Activated CD4-positive, alpha-beta T cell treated with anti-CD3 and anti-CD28 coated beads, Interleukin-2, amount 10 ng/mL, durations not matched to agents 24 days and 14 days (primary cell): Measurements from ENCODE around the gene STRN3. TPM values are rescaled to one million over a fixed set of nuclear protein-coding genes. Genes with fewer than 3 reads are reported as not detected.
A peak's percentile ranks its signal among the peaks of the same experiment; 100 is the strongest.
"Not testable (repeated sequence)": the region's sequence is repeated elsewhere in the genome, so short reads cannot be mapped to it uniquely, and the experiment has no call there.

Source experiments
- DNase-seq: peaks from one replicate; pipeline ENCODE4 v3.0.0; 2022
- H3K27ac Mint-ChIP-seq: one replicate; pipeline ENCODE4 v1.8.0; 2022; ENCODE audit warnings: mild to moderate bottlenecking, mixed read lengths
- H3K27me3 Mint-ChIP-seq: one replicate; pipeline ENCODE4 v1.8.0; 2022; ENCODE audit warnings: mixed read lengths
- H3K36me3 Mint-ChIP-seq: one replicate; pipeline ENCODE4 v1.8.0; 2022; ENCODE audit warnings: low read depth, mild to moderate bottlenecking, mixed read lengths
- H3K4me1 Mint-ChIP-seq: one replicate; pipeline ENCODE4 v1.8.0; 2021; ENCODE audit warnings: mixed read lengths
- H3K4me3 Mint-ChIP-seq: one replicate; pipeline ENCODE4 v1.8.0; 2022; ENCODE audit warnings: mild to moderate bottlenecking, moderate library complexity, mixed read lengths
- H3K9me3 Mint-ChIP-seq: one replicate; pipeline ENCODE4 v1.8.0; 2021; ENCODE audit warnings: mixed read lengths
- intact Hi-C: fragments of 100-400 bp; cut with micrococcal nuclease; formaldehyde crosslinking; loops from one replicate; pipeline ENCODE4 v1.15.1; 2023
- total RNA-seq: library from RNA; stranded (reverse); gene quantifications from 2 replicates; pipeline ENCODE4 v1.2.3, GENCODE V29; 2022

The STRN3 gene
- total RNA-seq, 1 donor from 2014 or later, result 27.1 TPM

- Mint-ChIP-seq H3K27ac (no peak overlapping the region), H3K36me3 (peaks cover 36% of the 10 kb centered on the region), H3K4me3 (no peak overlapping the region), H3K27me3 (no peaks in the 10 kb centered on the region), H3K9me3 (peaks cover 8% of the 10 kb centered on the region), H3K4me1 (peaks cover 22% of the 10 kb centered on the region)
- DNase-seq, result no peak
- intact Hi-C loops, result no loop called here
Observed at GRCh38 chr14:30961330-30961729, 64.8 kb downstream of the STRN3 start.

- intact Hi-C loops, result no loop called here
- peaks cover 19% of the 10 kb centered on the region for H3K4me1 Mint-ChIP-seq
- H3K36me3 Mint-ChIP-seq, result peaks cover 32% of the 10 kb centered on the region
- H3K9me3 Mint-ChIP-seq, result peaks cover 3% of the 10 kb centered on the region
- peak overlapping the region; percentile 12 for H3K27ac Mint-ChIP-seq
- no peaks in the 10 kb centered on the region for H3K27me3 Mint-ChIP-seq
- no peak for DNase-seq
- H3K4me3 Mint-ChIP-seq, result no peak overlapping the region
Observed at GRCh38 chr14:30960216-30960615, 66.0 kb downstream of the STRN3 start.

GRCh38 chr14:30958555-30959407 is 67.4 kb downstream of the STRN3 start:
- H3K27ac Mint-ChIP-seq, result peak overlapping the region; percentile 11
- H3K4me3 Mint-ChIP-seq, result no peak overlapping the region
- intact Hi-C loops, result no loop called here
- H3K4me1 Mint-ChIP-seq, result peaks cover 15% of the 10 kb centered on the region
- H3K9me3 Mint-ChIP-seq, result no peaks in the 10 kb centered on the region
- peaks cover 26% of the 10 kb centered on the region for H3K36me3 Mint-ChIP-seq
- no peak for DNase-seq
- no peaks in the 10 kb centered on the region for H3K27me3 Mint-ChIP-seq

- peaks cover 13% of the 10 kb centered on the region for H3K4me1 Mint-ChIP-seq
- intact Hi-C loops, result no loop called here
- no peak for DNase-seq
- H3K9me3 Mint-ChIP-seq, result no peaks in the 10 kb centered on the region
- H3K36me3 Mint-ChIP-seq, result peaks cover 23% of the 10 kb centered on the region
- no peak overlapping the region for H3K4me3 Mint-ChIP-seq
- peak overlapping the region; percentile 16 for H3K27ac Mint-ChIP-seq
- H3K27me3 Mint-ChIP-seq, result no peaks in the 10 kb centered on the region
Observed at GRCh38 chr14:30957813-30958370, 68.3 kb downstream of the STRN3 start.

- H3K27ac Mint-ChIP-seq, result peak overlapping the region; percentile 15
Observed at GRCh38 chr14:30949651-30950050, 76.5 kb downstream of the STRN3 start.

GRCh38 chr14:30943694-30944093 is 82.5 kb downstream of the STRN3 start:
- peaks cover 1% of the 10 kb centered on the region for H3K4me1 Mint-ChIP-seq
- intact Hi-C loops, result no loop called here
- H3K4me3 Mint-ChIP-seq, result no peak overlapping the region
- DNase-seq, result no peak
- H3K36me3 Mint-ChIP-seq, result peaks cover 42% of the 10 kb centered on the region
- no peaks in the 10 kb centered on the region for H3K9me3 Mint-ChIP-seq
- no peak overlapping the region for H3K27ac Mint-ChIP-seq
- H3K27me3 Mint-ChIP-seq, result no peaks in the 10 kb centered on the region

More at GRCh38 chr14:30949651-30950050, 76.5 kb downstream of the STRN3 start:
- Mint-ChIP-seq H3K9me3 (no peaks in the 10 kb centered on the region), H3K4me3 (no peak overlapping the region), H3K36me3 (peaks cover 46% of the 10 kb centered on the region), H3K4me1 (peaks cover 7% of the 10 kb centered on the region), H3K27me3 (no peaks in the 10 kb centered on the region)
- DNase-seq, result no peak
- intact Hi-C loops, result no loop called here

GRCh38 chr14:30940886-30941285 is 85.3 kb downstream of the STRN3 start:
- H3K36me3 Mint-ChIP-seq, result peaks cover 30% of the 10 kb centered on the region
- H3K27me3 Mint-ChIP-seq, result no peaks in the 10 kb centered on the region
- H3K4me3 Mint-ChIP-seq, result no peak overlapping the region
- H3K27ac Mint-ChIP-seq, result no peak overlapping the region
- no peaks in the 10 kb centered on the region for H3K4me1 Mint-ChIP-seq
- no peaks in the 10 kb centered on the region for H3K9me3 Mint-ChIP-seq
- intact Hi-C loops, result no loop called here
- no peak for DNase-seq

- no peak for DNase-seq
- no peak overlapping the region for H3K27ac Mint-ChIP-seq
- no peak overlapping the region for H3K4me3 Mint-ChIP-seq
- H3K27me3 Mint-ChIP-seq, result no peaks in the 10 kb centered on the region
- peaks cover 29% of the 10 kb centered on the region for H3K36me3 Mint-ChIP-seq
- H3K4me1 Mint-ChIP-seq, result no peaks in the 10 kb centered on the region
- no peaks in the 10 kb centered on the region for H3K9me3 Mint-ChIP-seq
- intact Hi-C loops, result no loop called here
Observed at GRCh38 chr14:30938617-30939016, 87.6 kb downstream of the STRN3 start.

GRCh38 chr14:30935445-30935844 is 90.7 kb downstream of the STRN3 start:
- Mint-ChIP-seq H3K4me3 (no peak overlapping the region), H3K36me3 (peaks cover 22% of the 10 kb centered on the region), H3K9me3 (no peaks in the 10 kb centered on the region), H3K4me1 (no peaks in the 10 kb centered on the region), H3K27ac (no peak overlapping the region), H3K27me3 (no peaks in the 10 kb centered on the region)
- intact Hi-C loops, result no loop called here
- no peak for DNase-seq

GRCh38 chr14:30933937-30934336 is 92.2 kb downstream of the STRN3 start:
- DNase-seq, intact Hi-C loops, H3K27me3 Mint-ChIP-seq, H3K27ac Mint-ChIP-seq, H3K9me3 Mint-ChIP-seq, H3K4me1 Mint-ChIP-seq, H3K4me3 Mint-ChIP-seq: not testable (repeated sequence)
- H3K36me3 Mint-ChIP-seq, result peaks cover 19% of the 10 kb centered on the region

GRCh38 chr14:30928462-30928861 is 97.7 kb downstream of the STRN3 start:
- Mint-ChIP-seq H3K27ac (no peak overlapping the region), H3K4me1 (peaks cover 7% of the 10 kb centered on the region), H3K9me3 (no peaks in the 10 kb centered on the region), H3K4me3 (no peak overlapping the region), H3K27me3 (no peaks in the 10 kb centered on the region), H3K36me3 (peaks cover 3% of the 10 kb centered on the region)
- no peak for DNase-seq
- intact Hi-C loops, result no loop called here

- no peaks in the 10 kb centered on the region for H3K9me3 Mint-ChIP-seq
- H3K4me1 Mint-ChIP-seq, result peaks cover 14% of the 10 kb centered on the region
- peaks cover 10% of the 10 kb centered on the region for H3K36me3 Mint-ChIP-seq
- H3K27ac Mint-ChIP-seq, result no peak overlapping the region
- no peak for DNase-seq
- H3K4me3 Mint-ChIP-seq, result no peak overlapping the region
- H3K27me3 Mint-ChIP-seq, result no peaks in the 10 kb centered on the region
- intact Hi-C loops, result no loop called here
Observed at GRCh38 chr14:30925254-30925653, 100.9 kb downstream of the STRN3 start.

- no peaks in the 10 kb centered on the region for H3K27me3 Mint-ChIP-seq
- H3K9me3 Mint-ChIP-seq, result no peaks in the 10 kb centered on the region
- DNase-seq, result no peak
- intact Hi-C loops, result no loop called here
- H3K27ac Mint-ChIP-seq, result no peak overlapping the region
- H3K4me1 Mint-ChIP-seq, result peaks cover 10% of the 10 kb centered on the region
- no peak overlapping the region for H3K4me3 Mint-ChIP-seq
- peaks cover 20% of the 10 kb centered on the region for H3K36me3 Mint-ChIP-seq
Observed at GRCh38 chr14:30921788-30922187, 104.4 kb downstream of the STRN3 start.

- Mint-ChIP-seq H3K9me3 (no peaks in the 10 kb centered on the region), H3K4me3 (no peak overlapping the region), H3K36me3 (peaks cover 20% of the 10 kb centered on the region), H3K4me1 (peaks cover 10% of the 10 kb centered on the region), H3K27me3 (no peaks in the 10 kb centered on the region), H3K27ac (no peak overlapping the region)
- no peak for DNase-seq
- intact Hi-C loops, result no loop called here
Observed at GRCh38 chr14:30921305-30921704, 104.9 kb downstream of the STRN3 start.
